GM18502 (cell line): Measurements from ENCODE around the gene ARL6IP5.
A peak's percentile ranks its signal among the peaks of the same experiment; 100 is the strongest.

ENCODE experiments used
- ATAC-seq: cut with Tn5 transposase; IDR thresholded peaks from one replicate; pipeline ENCODE4 v1.9.1; 2021; ENCODE audit warnings: mild to moderate bottlenecking; ENCODE audit not compliant: unreplicated experiment, poor library complexity

The ARL6IP5 gene

GRCh38 chr3:69115731-69116130 lies 31.0 kb downstream of the ARL6IP5 start:
- no peak for ATAC-seq

GRCh38 chr3:69116162-69116561 lies 31.4 kb downstream of the ARL6IP5 start:
- ATAC-seq = no peak

- no peak for ATAC-seq
These were observed 32.2 kb downstream of the ARL6IP5 start for GRCh38 chr3:69116897-69117296.

GRCh38 chr3:69118555-69118954 lies 33.8 kb downstream of the ARL6IP5 start:
- no peak for ATAC-seq

- no peak for ATAC-seq
These were observed 34.4 kb downstream of the ARL6IP5 start for GRCh38 chr3:69119138-69119537.

- ATAC-seq = no peak
These were observed 34.9 kb downstream of the ARL6IP5 start for GRCh38 chr3:69119681-69120080.

GRCh38 chr3:69120879-69121464 lies 36.2 kb downstream of the ARL6IP5 start:
- peak; percentile 91 for ATAC-seq

GRCh38 chr3:69121513-69121912 lies 36.8 kb downstream of the ARL6IP5 start:
- no peak for ATAC-seq

GRCh38 chr3:69121950-69122349 lies 37.2 kb downstream of the ARL6IP5 start:
- ATAC-seq = no peak

GRCh38 chr3:69122403-69122802 lies 37.7 kb downstream of the ARL6IP5 start, which contains the start of gene LMOD3:
Gene LMOD3 (minus strand): TSS chr3:69122595. CDS start chr3:69122386, 209 bp downstream.
- ATAC-seq = no peak

- no peak for ATAC-seq
These were observed 41.5 kb downstream of the ARL6IP5 start for GRCh38 chr3:69126216-69126615.

- ATAC-seq = no peak
These were observed 42.3 kb downstream of the ARL6IP5 start for GRCh38 chr3:69126999-69127398.

GRCh38 chr3:69128509-69128908 lies 43.8 kb downstream of the ARL6IP5 start:
- ATAC-seq = no peak

- ATAC-seq = no peak
These were observed 44.8 kb downstream of the ARL6IP5 start for GRCh38 chr3:69129531-69129930.

- peak; percentile 99 for ATAC-seq
These were observed 46.0 kb downstream of the ARL6IP5 start for GRCh38 chr3:69130689-69131088.

- ATAC-seq = no peak
These were observed 52.3 kb downstream of the ARL6IP5 start for GRCh38 chr3:69137005-69137404.

GRCh38 chr3:69137412-69137811 lies 52.7 kb downstream of the ARL6IP5 start:
- no peak for ATAC-seq

GRCh38 chr3:69141313-69141712 lies 56.6 kb downstream of the ARL6IP5 start:
- no peak for ATAC-seq

- no peak for ATAC-seq
These were observed 57.4 kb downstream of the ARL6IP5 start for GRCh38 chr3:69142090-69142489.

- ATAC-seq = no peak
These were observed 58.2 kb downstream of the ARL6IP5 start for GRCh38 chr3:69142797-69143454.

- no peak for ATAC-seq
These were observed 58.9 kb downstream of the ARL6IP5 start for GRCh38 chr3:69143612-69144011.

GRCh38 chr3:69144631-69145245 lies 60.0 kb downstream of the ARL6IP5 start:
- ATAC-seq = no peak
